ENCODE results near the gene SLC13A3. TPM values are rescaled to one million over a fixed set of nuclear protein-coding genes. Genes with fewer than 3 reads are reported as not detected.

Gene SLC13A3
- polyA plus RNA-seq, 3 donors from 2014 or later = 0.26 TPM; not detected in 2

GRCh38 chr20:46609043-46609442 lies 42.2 kb downstream of the SLC13A3 start:
- no peak for DNase-seq
- Mint-ChIP-seq H3K27ac (no peak overlapping the region), H3K27me3 (ENCODE audit: low read depth in 3 of 3) (peaks cover 3 to 8% (median 5%) of the 10 kb centered on the region in 3 donors), H3K4me1 (no peaks in the 10 kb centered on the region), H3K9me3 (no peaks in the 10 kb centered on the region), H3K36me3 (no peaks in the 10 kb centered on the region), H3K4me3 (no peak overlapping the region)

- Mint-ChIP-seq H3K27ac (no peak overlapping the region), H3K4me3 (no peak overlapping the region), H3K4me1 (no peaks in the 10 kb centered on the region), H3K9me3 (no peaks in the 10 kb centered on the region), H3K27me3 (ENCODE audit: low read depth in 3 of 3) (peaks cover 3 to 6% (median 4%) of the 10 kb centered on the region in 3 donors), H3K36me3 (no peaks in the 10 kb centered on the region)
- no peak for DNase-seq
These were observed 43.3 kb downstream of the SLC13A3 start for GRCh38 chr20:46607849-46608497.

- no peaks in the 10 kb centered on the region for H3K9me3 Mint-ChIP-seq
- H3K4me3 Mint-ChIP-seq = no peak overlapping the region
- DNase-seq = no peak
- no peaks in the 10 kb centered on the region for H3K4me1 Mint-ChIP-seq
- H3K27ac Mint-ChIP-seq = no peak overlapping the region
- no peaks in the 10 kb centered on the region for H3K36me3 Mint-ChIP-seq
- peaks cover 3 to 6% (median 4%) of the 10 kb centered on the region in 3 donors for H3K27me3 Mint-ChIP-seq (ENCODE audit: low read depth in 3 of 3)
These were observed 43.9 kb downstream of the SLC13A3 start for GRCh38 chr20:46607191-46607848.

GRCh38 chr20:46606817-46607190 lies 44.5 kb downstream of the SLC13A3 start:
- Mint-ChIP-seq H3K4me1 (no peaks in the 10 kb centered on the region), H3K27me3 (ENCODE audit: low read depth in 3 of 3) (peaks cover 3 to 7% (median 4%) of the 10 kb centered on the region in 3 donors), H3K36me3 (no peaks in the 10 kb centered on the region), H3K27ac (no peak overlapping the region), H3K9me3 (no peaks in the 10 kb centered on the region), H3K4me3 (no peak overlapping the region)
- no peak for DNase-seq

GRCh38 chr20:46605978-46606816 lies 45.1 kb downstream of the SLC13A3 start:
- Mint-ChIP-seq H3K4me3 (no peak overlapping the region), H3K4me1 (no peaks in the 10 kb centered on the region), H3K36me3 (peaks cover 0 to 6% (median 0%) of the 10 kb centered on the region in 3 donors), H3K9me3 (no peaks in the 10 kb centered on the region), H3K27ac (no peak overlapping the region), H3K27me3 (ENCODE audit: low read depth in 3 of 3) (peaks cover 2 to 8% (median 3%) of the 10 kb centered on the region in 3 donors)
- no peak for DNase-seq

GRCh38 chr20:46605181-46605580 lies 46.1 kb downstream of the SLC13A3 start:
- Mint-ChIP-seq H3K36me3 (peaks cover 0 to 6% (median 0%) of the 10 kb centered on the region in 3 donors), H3K27me3 (ENCODE audit: low read depth in 3 of 3) (peaks cover 0 to 4% (median under 1%) of the 10 kb centered on the region in 3 donors), H3K9me3 (no peaks in the 10 kb centered on the region), H3K27ac (no peak overlapping the region), H3K4me1 (no peaks in the 10 kb centered on the region), H3K4me3 (no peak overlapping the region)
- no peak for DNase-seq

DNA sequence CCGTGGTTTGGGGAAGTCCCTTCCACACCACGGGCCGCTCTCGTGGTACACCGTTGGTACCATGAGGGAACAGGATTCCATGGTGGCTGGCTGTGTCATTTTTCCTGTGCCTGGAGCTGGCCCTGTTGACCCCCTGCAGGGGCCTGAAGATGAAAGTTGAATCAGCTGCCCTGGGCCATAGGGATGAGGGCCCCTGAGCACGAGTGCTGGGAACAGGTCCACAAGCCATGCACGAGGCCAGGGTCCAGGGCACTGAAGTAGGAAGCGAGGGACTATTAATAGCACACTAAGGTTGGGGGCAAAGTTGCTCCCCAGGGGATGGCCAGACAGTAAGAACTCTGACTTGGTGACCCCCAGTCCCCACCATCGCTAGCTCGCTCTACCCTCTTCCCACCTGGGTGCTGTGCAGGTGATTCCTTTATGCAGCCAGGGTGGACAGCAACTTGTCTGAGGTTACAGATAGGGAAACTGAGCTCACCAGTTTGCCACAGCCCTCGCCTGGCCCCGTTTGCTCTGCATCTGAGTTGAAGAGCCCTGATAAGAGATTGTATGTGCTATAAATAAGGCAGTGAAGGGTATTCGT lies 46.6 kb downstream of the SLC13A3 start:
- no peak overlapping the region for H3K27ac Mint-ChIP-seq
- no peak overlapping the region for H3K4me3 Mint-ChIP-seq
- peaks cover 0 to 6% (median 0%) of the 10 kb centered on the region in 3 donors for H3K27me3 Mint-ChIP-seq (ENCODE audit: low read depth in 3 of 3)
- H3K9me3 Mint-ChIP-seq = no peaks in the 10 kb centered on the region
- H3K36me3 Mint-ChIP-seq = peaks cover 0 to 6% (median 0%) of the 10 kb centered on the region in 3 donors
- no peak for DNase-seq
- H3K4me1 Mint-ChIP-seq = no peaks in the 10 kb centered on the region

DNA sequence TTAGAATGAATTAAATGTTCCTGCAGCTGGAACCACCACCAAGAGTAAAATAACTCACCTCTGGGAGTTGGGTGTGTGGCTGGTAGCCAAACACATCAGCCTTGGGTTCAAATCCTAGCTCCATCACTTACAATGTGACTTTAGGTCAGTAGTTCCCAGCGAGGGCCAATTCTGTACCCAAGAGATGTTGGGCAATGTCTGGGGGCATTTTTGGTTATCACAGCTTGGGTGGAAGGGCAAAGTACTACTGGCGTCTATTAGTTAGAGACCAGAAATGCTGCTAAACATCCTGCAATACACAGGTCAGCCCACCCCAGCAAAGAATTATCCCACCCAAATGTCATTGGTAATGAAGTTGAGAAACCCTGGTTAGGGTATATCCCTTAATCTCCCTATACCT lies 48.8 kb downstream of the SLC13A3 start:
- H3K27ac Mint-ChIP-seq = no peak overlapping the region
- no peaks in the 10 kb centered on the region for H3K4me1 Mint-ChIP-seq
- peaks cover 0 to 6% (median 0%) of the 10 kb centered on the region in 3 donors for H3K36me3 Mint-ChIP-seq
- no peak for DNase-seq
- peaks cover 0 to 9% (median 0%) of the 10 kb centered on the region in 3 donors for H3K27me3 Mint-ChIP-seq (ENCODE audit: low read depth in 3 of 3)
- no peaks in the 10 kb centered on the region for H3K9me3 Mint-ChIP-seq
- H3K4me3 Mint-ChIP-seq = no peak overlapping the region

DNA sequence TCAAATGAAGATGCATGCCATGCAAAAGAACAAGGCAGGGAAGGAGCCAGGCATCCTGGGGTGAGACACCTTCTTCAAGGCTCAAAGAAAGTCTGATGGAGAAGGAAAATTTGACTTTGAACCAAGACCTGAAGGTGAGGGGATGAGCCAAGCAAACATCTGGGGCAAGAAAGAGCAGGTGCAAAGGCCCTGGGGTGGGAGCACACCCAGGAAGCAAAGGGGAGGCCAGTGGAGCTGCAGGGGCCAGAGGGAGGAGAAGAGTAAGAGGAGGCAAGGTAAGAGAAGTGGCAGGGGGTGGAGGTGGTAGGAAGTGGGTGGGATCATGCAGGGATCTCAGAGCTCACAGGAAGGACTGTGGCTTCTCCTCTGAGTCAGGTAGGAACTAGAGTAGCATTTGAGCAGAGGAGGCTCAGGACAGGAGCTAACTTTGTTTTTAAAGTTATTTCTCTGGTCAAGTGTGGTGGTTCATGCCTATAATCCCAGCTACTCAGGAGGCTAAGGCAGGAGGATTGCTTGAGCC lies 49.6 kb downstream of the SLC13A3 start:
- Mint-ChIP-seq H3K36me3 (peaks cover 0 to 6% (median 0%) of the 10 kb centered on the region in 3 donors), H3K4me1 (no peaks in the 10 kb centered on the region), H3K4me3 (no peak overlapping the region), H3K27ac (no peak overlapping the region), H3K27me3 (ENCODE audit: low read depth in 3 of 3) (peaks cover 0 to 9% (median 0%) of the 10 kb centered on the region in 3 donors), H3K9me3 (no peaks in the 10 kb centered on the region)
- DNase-seq = no peak

DNA sequence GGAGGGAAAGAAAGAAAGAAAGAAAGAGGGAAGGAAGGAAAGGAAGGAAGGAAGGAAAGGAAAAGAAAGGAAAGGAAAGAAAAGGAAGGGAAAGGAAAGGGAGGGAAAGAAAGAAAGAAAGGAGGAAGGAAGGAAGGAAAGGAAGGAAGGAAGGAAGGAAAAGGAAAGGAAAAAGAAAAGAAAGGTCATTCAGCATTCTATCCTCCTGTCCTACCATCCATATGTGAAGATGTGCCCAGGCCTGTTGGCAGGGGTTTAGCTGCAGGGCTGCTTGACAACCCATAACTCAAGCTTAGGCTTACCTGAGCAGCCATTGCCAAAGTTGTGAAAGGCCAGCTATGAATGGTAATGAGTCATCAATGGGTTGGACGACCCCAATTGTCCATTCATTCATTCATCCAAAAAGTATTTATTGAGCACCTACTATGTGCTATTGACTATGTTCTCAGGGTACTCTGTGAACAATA lies 50.9 kb downstream of the SLC13A3 start:
- Mint-ChIP-seq H3K36me3 (peaks cover 0 to 6% (median 0%) of the 10 kb centered on the region in 3 donors), H3K4me3 (no peak overlapping the region), H3K27me3 (ENCODE audit: low read depth in 3 of 3) (peaks cover 0 to 9% (median 0%) of the 10 kb centered on the region in 3 donors), H3K27ac (no peak overlapping the region), H3K4me1 (no peaks in the 10 kb centered on the region), H3K9me3 (no peaks in the 10 kb centered on the region)
- DNase-seq = no peak

DNA sequence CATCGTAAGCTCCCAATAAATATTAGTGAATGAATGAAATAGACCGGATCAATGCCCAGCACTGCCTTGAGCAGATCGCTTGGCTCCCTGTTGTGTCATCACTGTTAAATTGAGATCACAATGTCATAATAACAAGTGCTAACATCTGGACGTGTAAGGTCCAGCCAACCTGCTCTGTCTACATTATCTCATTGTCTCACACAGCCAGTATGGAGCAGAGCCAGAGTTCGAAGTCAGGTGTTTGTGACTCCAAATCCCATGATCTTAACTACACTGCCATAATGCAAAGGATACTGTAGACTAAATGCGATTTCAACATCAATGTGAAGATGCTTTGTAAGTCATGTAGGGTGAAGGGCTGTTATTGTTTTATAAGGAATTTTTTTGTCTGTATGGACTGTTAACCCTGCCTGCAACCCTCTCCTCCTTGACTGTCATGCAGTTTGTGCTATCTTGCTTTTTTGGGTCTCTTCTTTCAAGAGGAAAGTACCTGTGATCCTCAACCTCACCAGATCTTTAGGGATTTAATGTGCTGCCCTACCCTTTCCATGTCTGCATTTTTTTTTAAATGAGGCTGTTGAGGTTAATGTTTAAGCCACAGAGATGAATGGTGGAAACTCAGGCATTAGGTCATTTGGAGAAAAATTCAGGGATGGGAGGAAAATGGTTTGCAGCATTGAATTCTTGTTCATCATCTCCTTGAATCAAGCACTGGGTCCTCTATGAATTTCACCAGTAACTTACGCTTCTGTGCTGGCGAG lies 51.9 kb downstream of the SLC13A3 start:
- no peak overlapping the region for H3K4me3 Mint-ChIP-seq
- H3K27me3 Mint-ChIP-seq (ENCODE audit: low read depth in 3 of 3) = peaks cover 0 to 9% (median 0%) of the 10 kb centered on the region in 3 donors
- no peak overlapping the region for H3K27ac Mint-ChIP-seq

GRCh38 chr20:46595933-46596332 lies 55.3 kb downstream of the SLC13A3 start:
- Mint-ChIP-seq H3K4me3 (no peak overlapping the region), H3K27ac (no peak overlapping the region), H3K36me3 (no peaks in the 10 kb centered on the region), H3K27me3 (ENCODE audit: low read depth in 3 of 3) (peaks cover 0 to 5% (median 0%) of the 10 kb centered on the region in 3 donors), H3K4me1 (no peaks in the 10 kb centered on the region), H3K9me3 (no peaks in the 10 kb centered on the region)
- DNase-seq = no peak

More for the DNA sequence above, 51.9 kb downstream of the SLC13A3 start:
- Mint-ChIP-seq H3K4me1 (no peaks in the 10 kb centered on the region), H3K36me3 (peaks cover 0 to 6% (median 0%) of the 10 kb centered on the region in 3 donors), H3K9me3 (no peaks in the 10 kb centered on the region)
- DNase-seq = no peak

- Mint-ChIP-seq H3K4me1 (no peaks in the 10 kb centered on the region), H3K36me3 (no peaks in the 10 kb centered on the region), H3K27ac (no peak overlapping the region), H3K4me3 (no peak overlapping the region), H3K27me3 (ENCODE audit: low read depth in 3 of 3) (peaks cover 0 to 2% (median 0%) of the 10 kb centered on the region in 3 donors), H3K9me3 (no peaks in the 10 kb centered on the region)
- DNase-seq = no peak
These were observed 56.5 kb downstream of the SLC13A3 start for GRCh38 chr20:46594725-46595124.
